HEK293 (cell line): Measurements from ENCODE around the gene GID8.

Experiments used
- CTCF ChIA-PET: fragments of 350-600 bp; formaldehyde crosslinking; extraction: SDS; loops from one replicate; lab custom pipeline; 2021; ENCODE audit warnings: antibody characterized with exemption; lab: Yijun Ruan, JAX
- POLR2A ChIA-PET: fragments of 300-600 bp; formaldehyde crosslinking; extraction: SDS; loops from one replicate; lab custom pipeline; 2020; ENCODE audit warnings: antibody characterized with exemption, inconsistent platforms; lab: Yijun Ruan, JAX
- H3K27ac ChIP-seq: fragments of 200-500 bp; sonication (Bioruptor generic); 2 replicates; pipeline ENCODE4 v1.5.1; 2014; ENCODE audit warnings: low read depth, low read length, control low read depth, inconsistent platforms; ENCODE audit errors: extremely low read depth
- H3K36me3 ChIP-seq, 2 experiments: fragments of 200-500 bp in 1 of 2; sonication (Bioruptor generic) in 1 of 2; 1 replicate in 1 of 2; 2 replicates in 1 of 2; pipeline ENCODE4 v1.5.1; 2014 to 2017; ENCODE audit warnings: inconsistent platforms in 2 of 2, low read length in 2 of 2; ENCODE audit not compliant: control insufficient read depth in 2 of 2, insufficient read depth in 1 of 2
- H3K4me1 ChIP-seq: fragments of 200-500 bp; sonication (Bioruptor generic); 2 replicates; pipeline ENCODE4 v1.5.1; 2014; ENCODE audit warnings: mild to moderate bottlenecking, low read length, inconsistent platforms; ENCODE audit not compliant: control insufficient read depth, insufficient read depth
- H3K4me3 ChIP-seq: 2 replicates; pipeline ENCODE4 v1.5.1; 2011; ENCODE audit warnings: low read depth, mild to moderate bottlenecking, control low read depth, low read length, moderate library complexity
- H3K9me3 ChIP-seq: fragments of 200-500 bp; sonication (Bioruptor generic); 2 replicates; pipeline ENCODE4 v1.5.1; 2014; ENCODE audit warnings: low read depth, low read length, inconsistent platforms; ENCODE audit not compliant: control insufficient read depth, insufficient read depth
- HOXC10 ChIP-seq: sonication (generic); formaldehyde crosslinking; IDR thresholded peaks from 2 replicates; pipeline ENCODE4 v1.8.1; 2023; ENCODE audit warnings: mild to moderate bottlenecking, missing genetic modification reagents
- PRDM1 ChIP-seq: fragments of 450-650 bp; formaldehyde crosslinking; IDR thresholded peaks from 2 replicates; pipeline ENCODE4; 2016; ENCODE audit warnings: missing biosample characterization, missing genetic modification characterization
- RBAK ChIP-seq: fragments of 450-650 bp; formaldehyde crosslinking; IDR thresholded peaks from 2 replicates; pipeline ENCODE4 v1.5.1; 2016; ENCODE audit warnings: missing biosample characterization, missing genetic modification characterization
- SCRT1 ChIP-seq: fragments of 450-650 bp; formaldehyde crosslinking; IDR thresholded peaks from 2 replicates; pipeline ENCODE4 v1.5.1; 2016; ENCODE audit warnings: missing biosample characterization, missing genetic modification characterization, borderline replicate concordance
- ZNF132 ChIP-seq: fragments of 450-650 bp; formaldehyde crosslinking; IDR thresholded peaks from 2 replicates; pipeline ENCODE4 v1.5.1; 2017; ENCODE audit warnings: missing biosample characterization, missing genetic modification characterization, borderline replicate concordance
- ZNF175 ChIP-seq: fragments of 450-650 bp; formaldehyde crosslinking; IDR thresholded peaks from 2 replicates; pipeline ENCODE4 v1.5.1; 2016; ENCODE audit warnings: missing biosample characterization, missing genetic modification characterization
- ZNF239 ChIP-seq: fragments of 450-650 bp; formaldehyde crosslinking; IDR thresholded peaks from 2 replicates; pipeline ENCODE4 v1.5.1; 2016; ENCODE audit warnings: missing biosample characterization, missing genetic modification characterization
- ZNF274 ChIP-seq, 2 experiments: fragments of 200-500 bp in 1 of 2; fragments of 450-650 bp in 1 of 2; sonication (Bioruptor generic) in 1 of 2; formaldehyde crosslinking in 1 of 2; IDR thresholded peaks; 2 replicates each; pipeline versions ENCODE4 v1.5.1 to v1.6.1; 2014 to 2016; ENCODE audit warnings: borderline replicate concordance in 1 of 2, inconsistent platforms in 1 of 2, low read length in 1 of 2, missing biosample characterization in 1 of 2, missing genetic modification characterization in 1 of 2
- ZNF624 ChIP-seq: fragments of 450-650 bp; formaldehyde crosslinking; IDR thresholded peaks from 2 replicates; pipeline ENCODE4 v1.5.1; 2017; ENCODE audit warnings: missing biosample characterization, missing genetic modification characterization
- ZNF629 ChIP-seq: fragments of 450-650 bp; formaldehyde crosslinking; IDR thresholded peaks from 2 replicates; pipeline ENCODE4 v1.5.1; 2017; ENCODE audit warnings: missing biosample characterization, missing genetic modification characterization
- ZNF677 ChIP-seq: fragments of 450-650 bp; IDR thresholded peaks from 2 replicates; pipeline ENCODE4 v1.5.0; 2018; ENCODE audit warnings: missing biosample characterization, mild to moderate bottlenecking, missing genetic modification characterization, moderate library complexity
- TF ChIP-seq, protein P1 (sequence below): fragments of 450-650 bp; formaldehyde crosslinking; IDR thresholded peaks from 2 replicates; pipeline ENCODE4 v1.5.1; 2017; ENCODE audit warnings: missing biosample characterization, mild to moderate bottlenecking, missing genetic modification characterization, moderate library complexity
- TF ChIP-seq, protein P2 (sequence below): fragments of 450-650 bp; formaldehyde crosslinking; IDR thresholded peaks from 2 replicates; pipeline ENCODE4 v1.5.1; 2017; ENCODE audit warnings: missing biosample characterization, missing genetic modification characterization
- TF ChIP-seq, protein P3 (sequence below): fragments of 450-650 bp; IDR thresholded peaks from 2 replicates; pipeline ENCODE4 v1.5.1; 2018; ENCODE audit warnings: missing biosample characterization, missing genetic modification characterization
- TF ChIP-seq, protein P4 (sequence below): fragments of 450-650 bp; formaldehyde crosslinking; IDR thresholded peaks from 2 replicates; pipeline ENCODE4 v1.5.1; 2016; ENCODE audit warnings: missing biosample characterization, missing genetic modification characterization

The GID8 gene

DNA sequence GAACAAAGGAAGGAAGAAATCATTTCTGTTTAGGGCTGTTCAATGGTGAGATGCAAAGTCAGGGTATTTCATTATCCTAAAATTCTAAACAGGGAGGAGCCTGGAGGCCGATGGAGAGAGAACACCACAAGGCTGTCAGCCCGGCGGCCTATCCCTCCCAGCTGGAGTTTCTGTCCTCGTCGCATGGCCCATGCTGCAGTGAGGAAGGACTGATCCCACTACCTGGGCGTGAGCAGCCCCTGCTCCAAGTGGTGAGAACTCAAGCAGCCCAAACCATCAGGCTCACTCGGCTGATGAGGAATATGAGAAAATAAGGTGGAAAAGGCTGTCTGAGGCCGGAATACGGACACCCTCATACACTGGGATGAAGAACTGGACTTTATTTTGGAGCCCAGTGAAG is 42.4 kb upstream of the GID8 start (continued):
- TF ChIP-seq ZNF274 (IDR thresholded peaks at IDR 0.05; ENCODE audit: low read length) (no peak), ZNF274 (tag by site-specific recombination; IDR thresholded peaks at IDR 0.05; ENCODE audit: borderline replicate concordance) (no peak), ZNF629 (tag by site-specific recombination) (no peak)

DNA sequence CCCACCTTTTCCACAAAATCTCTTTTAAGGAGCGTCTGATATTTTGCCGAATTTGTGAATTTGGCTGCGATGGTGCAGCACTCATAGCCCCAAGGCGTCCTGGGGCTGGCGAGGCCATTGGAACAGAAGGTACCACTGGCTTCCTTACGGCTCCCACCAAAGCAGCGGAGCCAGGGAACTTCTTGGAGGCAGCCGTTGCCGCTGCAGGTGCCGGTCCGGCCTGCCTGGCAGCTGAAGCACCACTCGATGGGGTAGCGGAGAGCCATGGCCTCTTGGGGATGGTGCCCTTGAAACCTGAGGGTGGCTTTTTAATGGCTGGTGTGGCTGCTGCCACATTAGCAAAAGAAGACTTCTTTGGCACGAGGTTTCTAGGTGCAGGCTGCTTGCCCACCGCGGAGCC is 41.4 kb upstream of the GID8 start:
- Histone ChIP-seq H3K27ac (no peak overlapping the region), H3K36me3 (peaks cover 9 to 68% of the 10 kb centered on the region in 2 experiments; a peak in 2 of 3 replicates), H3K9me3 (no peaks in the 10 kb centered on the region), H3K4me3 (no peak overlapping the region), H3K4me1 (no peaks in the 10 kb centered on the region; the same call in 1 of the 2 replicates)
- TF ChIP-seq, protein P1, sequence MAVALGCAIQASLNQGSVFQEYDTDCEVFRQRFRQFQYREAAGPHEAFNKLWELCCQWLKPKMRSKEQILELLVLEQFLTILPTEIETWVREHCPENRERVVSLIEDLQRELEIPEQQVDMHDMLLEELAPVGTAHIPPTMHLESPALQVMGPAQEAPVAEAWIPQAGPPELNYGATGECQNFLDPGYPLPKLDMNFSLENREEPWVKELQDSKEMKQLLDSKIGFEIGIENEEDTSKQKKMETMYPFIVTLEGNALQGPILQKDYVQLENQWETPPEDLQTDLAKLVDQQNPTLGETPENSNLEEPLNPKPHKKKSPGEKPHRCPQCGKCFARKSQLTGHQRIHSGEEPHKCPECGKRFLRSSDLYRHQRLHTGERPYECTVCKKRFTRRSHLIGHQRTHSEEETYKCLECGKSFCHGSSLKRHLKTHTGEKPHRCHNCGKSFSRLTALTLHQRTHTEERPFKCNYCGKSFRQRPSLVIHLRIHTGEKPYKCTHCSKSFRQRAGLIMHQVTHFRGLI (tag by site-specific recombination) = no peak
- TF ChIP-seq ZNF677 (no peak), ZNF239 (tag by site-specific recombination) (no peak), ZNF629 (tag by site-specific recombination) (no peak), ZNF624 (tag by site-specific recombination) (no peak), PRDM1 (tag by site-specific recombination) (no peak), HOXC10 (CRISPR knock-in tag) (no peak), ZNF132 (tag by site-specific recombination) (no peak), RBAK (tag by site-specific recombination) (no peak)
- TF ChIP-seq, protein P2, sequence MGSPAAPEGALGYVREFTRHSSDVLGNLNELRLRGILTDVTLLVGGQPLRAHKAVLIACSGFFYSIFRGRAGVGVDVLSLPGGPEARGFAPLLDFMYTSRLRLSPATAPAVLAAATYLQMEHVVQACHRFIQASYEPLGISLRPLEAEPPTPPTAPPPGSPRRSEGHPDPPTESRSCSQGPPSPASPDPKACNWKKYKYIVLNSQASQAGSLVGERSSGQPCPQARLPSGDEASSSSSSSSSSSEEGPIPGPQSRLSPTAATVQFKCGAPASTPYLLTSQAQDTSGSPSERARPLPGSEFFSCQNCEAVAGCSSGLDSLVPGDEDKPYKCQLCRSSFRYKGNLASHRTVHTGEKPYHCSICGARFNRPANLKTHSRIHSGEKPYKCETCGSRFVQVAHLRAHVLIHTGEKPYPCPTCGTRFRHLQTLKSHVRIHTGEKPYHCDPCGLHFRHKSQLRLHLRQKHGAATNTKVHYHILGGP (tag by site-specific recombination) = no peak
- TF ChIP-seq, protein P3, sequence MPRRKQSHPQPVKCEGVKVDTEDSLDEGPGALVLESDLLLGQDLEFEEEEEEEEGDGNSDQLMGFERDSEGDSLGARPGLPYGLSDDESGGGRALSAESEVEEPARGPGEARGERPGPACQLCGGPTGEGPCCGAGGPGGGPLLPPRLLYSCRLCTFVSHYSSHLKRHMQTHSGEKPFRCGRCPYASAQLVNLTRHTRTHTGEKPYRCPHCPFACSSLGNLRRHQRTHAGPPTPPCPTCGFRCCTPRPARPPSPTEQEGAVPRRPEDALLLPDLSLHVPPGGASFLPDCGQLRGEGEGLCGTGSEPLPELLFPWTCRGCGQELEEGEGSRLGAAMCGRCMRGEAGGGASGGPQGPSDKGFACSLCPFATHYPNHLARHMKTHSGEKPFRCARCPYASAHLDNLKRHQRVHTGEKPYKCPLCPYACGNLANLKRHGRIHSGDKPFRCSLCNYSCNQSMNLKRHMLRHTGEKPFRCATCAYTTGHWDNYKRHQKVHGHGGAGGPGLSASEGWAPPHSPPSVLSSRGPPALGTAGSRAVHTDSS (tag by site-specific recombination) = no peak
- ChIA-PET POLR2A (no interaction called here), CTCF (interaction anchor here (3.3 kb wide), 1 partner anchor 11 kb away, joined by 15 read pairs; no protein-coding TSS in a partner anchor)

DNA sequence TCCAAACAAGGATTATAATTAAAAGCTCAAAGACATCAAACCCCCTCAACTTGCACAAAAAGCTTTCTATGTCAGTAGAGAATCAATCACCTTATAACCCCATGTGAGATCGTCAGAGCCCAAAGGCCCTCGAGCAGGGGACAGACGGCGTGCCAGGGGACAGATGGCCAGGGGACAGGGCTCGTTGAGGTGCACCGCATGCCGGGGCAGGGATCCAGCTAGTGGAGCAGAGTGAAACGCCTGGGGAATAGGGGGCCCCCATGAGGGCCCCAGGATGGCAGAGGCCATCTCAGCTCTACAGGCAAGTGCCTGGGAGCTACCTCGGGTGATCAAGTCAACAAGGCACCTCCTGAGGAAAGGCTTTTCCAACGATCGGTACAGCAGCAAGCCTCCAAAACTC is 40.3 kb upstream of the GID8 start:
- Histone ChIP-seq H3K9me3 (no peaks in the 10 kb centered on the region), H3K4me1 (no peaks in the 10 kb centered on the region; the same call in 1 of the 2 replicates)
- CTCF ChIA-PET = interaction anchor here (0.5 to 3.3 kb wide), 6 partner anchors 10 to 282 kb away, joined by 3 to 15 read pairs (median 3); no protein-coding TSS in a partner anchor
- POLR2A ChIA-PET = interaction anchor here (0.9 to 1.6 kb wide), 2 partner anchors 10 to 11 kb away, joined by 3 to 4 read pairs; no protein-coding TSS in a partner anchor
- TF ChIP-seq SCRT1 (tag by site-specific recombination) (no peak), ZNF175 (tag by site-specific recombination) (no peak)
- TF ChIP-seq, protein P4, sequence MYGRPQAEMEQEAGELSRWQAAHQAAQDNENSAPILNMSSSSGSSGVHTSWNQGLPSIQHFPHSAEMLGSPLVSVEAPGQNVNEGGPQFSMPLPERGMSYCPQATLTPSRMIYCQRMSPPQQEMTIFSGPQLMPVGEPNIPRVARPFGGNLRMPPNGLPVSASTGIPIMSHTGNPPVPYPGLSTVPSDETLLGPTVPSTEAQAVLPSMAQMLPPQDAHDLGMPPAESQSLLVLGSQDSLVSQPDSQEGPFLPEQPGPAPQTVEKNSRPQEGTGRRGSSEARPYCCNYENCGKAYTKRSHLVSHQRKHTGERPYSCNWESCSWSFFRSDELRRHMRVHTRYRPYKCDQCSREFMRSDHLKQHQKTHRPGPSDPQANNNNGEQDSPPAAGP (tag by site-specific recombination) = no peak
- TF ChIP-seq, all 188 proteins: peak for 0
- H3K4me3 ChIP-seq = no peak overlapping the region
- no peak overlapping the region for H3K27ac ChIP-seq
- H3K36me3 ChIP-seq = peaks cover 5 to 68% of the 10 kb centered on the region in 2 experiments; a peak in 2 of 3 replicates
